ENCODE results near the gene CAD.

The CAD gene

GRCh38 chr2:27227501-27227900 lies 10.3 kb downstream of the CAD start:
- DNase-seq = no peak
- no peaks in the 10 kb centered on the region for H3K27me3 ChIP-seq
- no peaks in the 10 kb centered on the region for H3K4me1 ChIP-seq
- peaks cover 94% of the 10 kb centered on the region for H3K36me3 ChIP-seq
- no peak overlapping the region for H3K4me3 ChIP-seq (ENCODE audit: low read depth, low read length)
- no peak for TF ChIP-seq CTCF (IDR thresholded peaks at IDR 0.05; ENCODE audit: low read depth, low read length)
- H3K9me3 ChIP-seq = no peaks in the 10 kb centered on the region

GRCh38 chr2:27231921-27232320 lies 14.8 kb downstream of the CAD start:
- peaks cover 95% of the 10 kb centered on the region for H3K36me3 ChIP-seq
- no peak for DNase-seq
- TF ChIP-seq CTCF (IDR thresholded peaks at IDR 0.05; ENCODE audit: low read depth, low read length) = no peak

DNA sequence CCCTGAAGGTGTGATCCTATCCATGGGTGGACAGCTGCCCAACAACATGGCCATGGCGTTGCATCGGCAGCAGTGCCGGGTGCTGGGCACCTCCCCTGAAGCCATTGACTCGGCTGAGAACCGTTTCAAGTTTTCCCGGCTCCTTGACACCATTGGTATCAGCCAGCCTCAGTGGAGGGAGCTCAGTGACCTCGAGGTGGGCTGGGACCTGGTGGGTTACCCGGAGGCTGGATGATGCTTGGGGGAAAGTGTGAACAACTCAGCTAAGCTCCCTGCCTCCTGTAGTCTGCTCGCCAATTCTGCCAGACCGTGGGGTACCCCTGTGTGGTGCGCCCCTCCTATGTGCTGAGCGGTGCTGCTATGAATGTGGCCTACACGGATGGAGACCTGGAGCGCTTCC lies 16.2 kb downstream of the CAD start:
- no peak overlapping the region for H3K4me3 ChIP-seq (ENCODE audit: low read depth, low read length)
- TF ChIP-seq CTCF (IDR thresholded peaks at IDR 0.05; ENCODE audit: low read depth, low read length) = no peak
- DNase-seq = no peak
- H3K27me3 ChIP-seq = no peaks in the 10 kb centered on the region
- no peaks in the 10 kb centered on the region for H3K9me3 ChIP-seq
- peaks cover 95% of the 10 kb centered on the region for H3K36me3 ChIP-seq
- no peaks in the 10 kb centered on the region for H3K4me1 ChIP-seq

More at GRCh38 chr2:27231921-27232320, 14.8 kb downstream of the CAD start:
- H3K4me1 ChIP-seq = no peaks in the 10 kb centered on the region
- no peaks in the 10 kb centered on the region for H3K9me3 ChIP-seq
- H3K27me3 ChIP-seq = no peaks in the 10 kb centered on the region
- no peak overlapping the region for H3K4me3 ChIP-seq (ENCODE audit: low read depth, low read length)

DNA sequence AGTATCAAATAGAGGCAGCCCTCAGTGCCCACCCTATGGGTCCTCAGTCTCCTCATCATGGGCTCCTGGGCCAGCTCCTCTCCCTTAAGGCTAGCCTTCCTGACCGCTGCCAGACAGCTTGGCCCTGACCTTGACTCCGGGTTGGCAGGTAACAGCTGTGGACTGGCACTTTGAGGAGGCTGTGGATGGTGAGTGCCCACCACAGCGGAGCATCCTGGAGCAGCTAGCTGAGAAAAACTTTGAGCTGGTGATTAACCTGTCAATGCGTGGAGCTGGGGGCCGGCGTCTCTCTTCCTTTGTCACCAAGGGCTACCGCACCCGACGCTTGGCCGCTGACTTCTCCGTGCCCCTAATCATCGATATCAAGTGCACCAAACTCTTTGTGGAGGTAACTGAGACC lies 19.0 kb downstream of the CAD start:
- Histone ChIP-seq H3K9me3 (no peaks in the 10 kb centered on the region), H3K4me1 (no peaks in the 10 kb centered on the region), H3K36me3 (peaks cover 99% of the 10 kb centered on the region), H3K27me3 (no peaks in the 10 kb centered on the region), H3K4me3 (ENCODE audit: low read depth, low read length) (no peak overlapping the region)
- DNase-seq = no peak
- no peak for TF ChIP-seq CTCF (IDR thresholded peaks at IDR 0.05; ENCODE audit: low read depth, low read length)

- no peak for TF ChIP-seq CTCF (IDR thresholded peaks at IDR 0.05; ENCODE audit: low read depth, low read length)
- H3K9me3 ChIP-seq = no peaks in the 10 kb centered on the region
- peaks cover 99% of the 10 kb centered on the region for H3K36me3 ChIP-seq
Observed at GRCh38 chr2:27236626-27237025, 19.5 kb downstream of the CAD start.

GRCh38 chr2:27237341-27237945 lies 20.3 kb downstream of the CAD start:
- Histone ChIP-seq H3K9me3 (no peaks in the 10 kb centered on the region), H3K4me3 (ENCODE audit: low read depth, low read length) (no peak overlapping the region), H3K27me3 (no peaks in the 10 kb centered on the region), H3K4me1 (no peaks in the 10 kb centered on the region), H3K36me3 (peaks cover 99% of the 10 kb centered on the region)
- TF ChIP-seq CTCF (IDR thresholded peaks at IDR 0.05; ENCODE audit: low read depth, low read length) = no peak
- no peak for DNase-seq

More at GRCh38 chr2:27236626-27237025, 19.5 kb downstream of the CAD start:
- Histone ChIP-seq H3K4me3 (ENCODE audit: low read depth, low read length) (no peak overlapping the region), H3K4me1 (no peaks in the 10 kb centered on the region), H3K27me3 (no peaks in the 10 kb centered on the region)
- no peak for DNase-seq

Measured in BE2C (cell line).